OCI-LY3 (cell line): ENCODE data around the gene AMMECR1.

Source experiments
- H2AFZ ChIP-seq: fragments of 200-600, 300-600 bp; shearing (Covaris generic); 2 replicates; pipeline ENCODE4 v1.6.0; 2014; ENCODE audit warnings: antibody characterized with exemption, low read depth, low read length
- H3K27ac ChIP-seq: fragments of 200-600, 300-600 bp; sonication (generic); 2 replicates; pipeline ENCODE4 v1.5.1; 2014; ENCODE audit warnings: mild to moderate bottlenecking, low read length, moderate library complexity, mixed read lengths
- H3K27me3 ChIP-seq: fragments of 200-600, 300-600 bp; sonication (generic); 2 replicates; pipeline ENCODE4 v1.6.1; 2014; ENCODE audit warnings: low read depth, low read length, mixed read lengths
- H3K36me3 ChIP-seq: fragments of 200-600, 300-600 bp; sonication (generic); replicated peaks from 2 replicates; pipeline ENCODE3; 2014; ENCODE audit warnings: low read depth, low read length, mixed read lengths
- H3K4me1 ChIP-seq: fragments of 300-600, 200-600 bp; sonication (generic); 2 replicates; pipeline ENCODE4 v1.6.1; 2014; ENCODE audit warnings: low read length, mixed read lengths
- H3K4me2 ChIP-seq: fragments of 200-600, 300-600 bp; sonication (generic); 2 replicates; pipeline ENCODE4 v1.6.1; 2014; ENCODE audit warnings: low read length, mixed read lengths
- H3K4me3 ChIP-seq: fragments of 300-600, 200-600 bp; sonication (generic); 2 replicates; pipeline ENCODE4 v1.5.1; 2014; ENCODE audit warnings: antibody characterized with exemption, mild to moderate bottlenecking, low read length, moderate library complexity
- H3K79me2 ChIP-seq: fragments of 300-600, 200-600 bp; shearing (Covaris generic); 2 replicates; pipeline ENCODE4 v1.6.1; 2014; ENCODE audit warnings: mild to moderate bottlenecking, low read length, mixed read lengths
- H3K9ac ChIP-seq: fragments of 300-600, 200-600 bp; shearing (Covaris generic); 2 replicates; pipeline ENCODE4 v1.6.0; 2014; ENCODE audit warnings: mild to moderate bottlenecking, low read length, moderate library complexity
- H3K9me3 ChIP-seq: fragments of 200-600, 300-600 bp; shearing (Covaris generic); 2 replicates; pipeline ENCODE4 v1.6.1; 2014; ENCODE audit warnings: low read length, mixed read lengths; ENCODE audit not compliant: insufficient read depth
- H4K20me1 ChIP-seq: fragments of 200-600, 300-600 bp; sonication (generic); 2 replicates; pipeline ENCODE4 v1.6.1; 2016; ENCODE audit warnings: low read length, mixed read lengths; ENCODE audit not compliant: insufficient read depth
- CTCF ChIP-seq: fragments of 200-600, 300-600 bp; sonication (generic); IDR thresholded peaks from 2 replicates; pipeline ENCODE4 v1.5.1; 2014; ENCODE audit warnings: antibody characterized with exemption, low read length, low read depth
- EZH2phosphoT487 ChIP-seq: fragments of 200-600 bp; shearing (Covaris generic); IDR thresholded peaks from 2 replicates; pipeline ENCODE4 v1.6.1; 2018; ENCODE audit warnings: antibody characterized with exemption, mixed run types, low read depth

AMMECR1 gene

GRCh38 chrX:110208092-110208491 lies 109.8 kb downstream of the AMMECR1 start:
- Histone ChIP-seq H3K9ac (no peak overlapping the region), H3K4me1 (no peaks in the 10 kb centered on the region), H3K27ac (no peak overlapping the region), H3K9me3 (no peaks in the 10 kb centered on the region), H3K79me2 (no peaks in the 10 kb centered on the region), H2AFZ (no peak overlapping the region), H3K4me2 (no peak overlapping the region), H4K20me1 (no peaks in the 10 kb centered on the region), H3K27me3 (no peaks in the 10 kb centered on the region), H3K4me3 (no peak overlapping the region), H3K36me3 (no peaks in the 10 kb centered on the region)
- TF ChIP-seq CTCF (no peak), EZH2phosphoT487 (no peak)

GRCh38 chrX:110204986-110205385 lies 112.9 kb downstream of the AMMECR1 start:
- Histone ChIP-seq H3K9ac (no peak overlapping the region), H4K20me1 (no peaks in the 10 kb centered on the region), H3K27me3 (no peaks in the 10 kb centered on the region), H3K4me1 (no peaks in the 10 kb centered on the region), H3K4me2 (no peak overlapping the region), H3K36me3 (no peaks in the 10 kb centered on the region), H3K79me2 (no peaks in the 10 kb centered on the region), H2AFZ (no peak overlapping the region), H3K4me3 (no peak overlapping the region), H3K27ac (no peak overlapping the region), H3K9me3 (no peaks in the 10 kb centered on the region)
- TF ChIP-seq CTCF = no peak
- TF ChIP-seq EZH2phosphoT487 = no peak

GRCh38 chrX:110201799-110202198 lies 116.1 kb downstream of the AMMECR1 start:
- Histone ChIP-seq H3K4me1 (no peaks in the 10 kb centered on the region), H3K4me3 (no peak overlapping the region), H3K79me2 (no peaks in the 10 kb centered on the region), H3K36me3 (no peaks in the 10 kb centered on the region), H3K9ac (no peak overlapping the region), H4K20me1 (no peaks in the 10 kb centered on the region), H3K27me3 (no peaks in the 10 kb centered on the region), H2AFZ (no peak overlapping the region), H3K9me3 (no peaks in the 10 kb centered on the region), H3K27ac (no peak overlapping the region), H3K4me2 (no peak overlapping the region)
- no peak for TF ChIP-seq EZH2phosphoT487
- no peak for TF ChIP-seq CTCF

- H3K36me3 ChIP-seq = no peaks in the 10 kb centered on the region
- no peaks in the 10 kb centered on the region for H3K9me3 ChIP-seq
- no peaks in the 10 kb centered on the region for H3K79me2 ChIP-seq
- no peak overlapping the region for H2AFZ ChIP-seq
- H3K4me1 ChIP-seq = no peaks in the 10 kb centered on the region
- no peak for TF ChIP-seq CTCF
- no peak for TF ChIP-seq EZH2phosphoT487
- H4K20me1 ChIP-seq = no peaks in the 10 kb centered on the region
- no peaks in the 10 kb centered on the region for H3K27me3 ChIP-seq
- no peak overlapping the region for H3K27ac ChIP-seq
- no peak overlapping the region for H3K4me2 ChIP-seq
- no peak overlapping the region for H3K9ac ChIP-seq
- no peak overlapping the region for H3K4me3 ChIP-seq
Observed at GRCh38 chrX:110194977-110195376, 122.9 kb downstream of the AMMECR1 start.
